Stomach (tissue), 4 donors: Measurements from ENCODE around the gene GNAI1.

Source experiments
- EP300 ChIP-seq: sonication (generic); formaldehyde crosslinking; IDR thresholded peaks from one replicate; pipeline ENCODE4 v1.6.1; 2017; ENCODE audit warnings: antibody characterized with exemption
- POLR2AphosphoS5 ChIP-seq, 3 donors: sonication (generic); formaldehyde crosslinking; IDR thresholded peaks; one replicate each; pipeline ENCODE4 v1.6.1; 2016; ENCODE audit warnings: antibody characterized with exemption in 3 of 3
- TF ChIP-seq, protein P1 (sequence below), 7 experiments: fragments of 450-650 bp in 4 of 7; fragments of 200-600 bp in 3 of 7; sonication (generic) in 3 of 7; IDR thresholded peaks; one replicate each; pipeline ENCODE4 v1.5.1; 2016 to 2019; ENCODE audit warnings: antibody characterized with exemption in 7 of 7, control low read depth in 2 of 7, mild to moderate bottlenecking in 1 of 7

- TF ChIP-seq, protein P1, sequence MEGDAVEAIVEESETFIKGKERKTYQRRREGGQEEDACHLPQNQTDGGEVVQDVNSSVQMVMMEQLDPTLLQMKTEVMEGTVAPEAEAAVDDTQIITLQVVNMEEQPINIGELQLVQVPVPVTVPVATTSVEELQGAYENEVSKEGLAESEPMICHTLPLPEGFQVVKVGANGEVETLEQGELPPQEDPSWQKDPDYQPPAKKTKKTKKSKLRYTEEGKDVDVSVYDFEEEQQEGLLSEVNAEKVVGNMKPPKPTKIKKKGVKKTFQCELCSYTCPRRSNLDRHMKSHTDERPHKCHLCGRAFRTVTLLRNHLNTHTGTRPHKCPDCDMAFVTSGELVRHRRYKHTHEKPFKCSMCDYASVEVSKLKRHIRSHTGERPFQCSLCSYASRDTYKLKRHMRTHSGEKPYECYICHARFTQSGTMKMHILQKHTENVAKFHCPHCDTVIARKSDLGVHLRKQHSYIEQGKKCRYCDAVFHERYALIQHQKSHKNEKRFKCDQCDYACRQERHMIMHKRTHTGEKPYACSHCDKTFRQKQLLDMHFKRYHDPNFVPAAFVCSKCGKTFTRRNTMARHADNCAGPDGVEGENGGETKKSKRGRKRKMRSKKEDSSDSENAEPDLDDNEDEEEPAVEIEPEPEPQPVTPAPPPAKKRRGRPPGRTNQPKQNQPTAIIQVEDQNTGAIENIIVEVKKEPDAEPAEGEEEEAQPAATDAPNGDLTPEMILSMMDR (IDR thresholded peaks at IDR 0.05) = no peak
- TF ChIP-seq POLR2AphosphoS5 (IDR thresholded peaks at IDR 0.05) = no peak
- TF ChIP-seq EP300 = no peak
These were observed 13.1 kb downstream of the GNAI1 start for GRCh38 chr7:80147543-80148391.
